H1 (cell line): ENCODE measurements around the gene RHOV. TPM values are rescaled to one million over a fixed set of nuclear protein-coding genes. Genes with fewer than 3 reads are reported as not detected.

Experiments
- CTCF ChIA-PET: fragments of 300-600 bp; sonication (Branson Sonifier 250); formaldehyde crosslinking; loops from one replicate; lab custom pipeline; 2021; ENCODE audit not compliant: partially characterized antibody; lab: Charles Lee
- POLR2A ChIA-PET: fragments of 300-600 bp; sonication (Branson Sonifier 250); formaldehyde crosslinking; loops from one replicate; lab custom pipeline; 2021; ENCODE audit warnings: inconsistent platforms; ENCODE audit not compliant: partially characterized antibody; lab: Charles Lee
- DNase-seq, 2 experiments: peaks; one replicate each; pipeline versions ENCODE4 v3.0.0 to v3.0.0-alpha.2; 2010 to 2022; ENCODE audit warnings: low spot score in 2 of 2, low read depth in 1 of 2, mixed read lengths in 1 of 2
- FAIRE-seq: peaks from 2 replicates; lab custom pipeline; 2011; peaks lifted over from hg19 to GRCh38; lab: Jason Lieb, UNC
- H2AFZ ChIP-seq: 2 replicates; pipeline ENCODE4 v1.8.1; 2012; ENCODE audit warnings: low read length, inconsistent platforms
- H2AK5ac ChIP-seq: 2 replicates; pipeline ENCODE4 v1.6.1; 2013; ENCODE audit warnings: low read depth, low read length
- H2BK120ac ChIP-seq: replicated peaks from 2 replicates; pipeline ENCODE3; 2013; ENCODE audit warnings: low read depth, low read length, inconsistent platforms
- H2BK12ac ChIP-seq: 2 replicates; pipeline ENCODE4 v1.6.1; 2013; ENCODE audit warnings: low read depth, low read length
- H2BK15ac ChIP-seq: 2 replicates; pipeline ENCODE4 v1.6.1; 2013; ENCODE audit warnings: low read length
- H2BK20ac ChIP-seq: 2 replicates; pipeline ENCODE4 v1.6.1; 2013; ENCODE audit warnings: low read length
- H2BK5ac ChIP-seq: 2 replicates; pipeline ENCODE4 v1.6.1; 2013; ENCODE audit warnings: low read depth, low read length
- H3K14ac ChIP-seq: 2 replicates; pipeline ENCODE4 v1.6.1; 2013; ENCODE audit warnings: inconsistent platforms; ENCODE audit not compliant: insufficient read length
- H3K18ac ChIP-seq: 2 replicates; pipeline ENCODE4 v1.6.1; 2013; ENCODE audit warnings: low read length; ENCODE audit errors: extremely low read depth
- H3K23ac ChIP-seq: 2 replicates; pipeline ENCODE4 v1.6.1; 2013; ENCODE audit warnings: inconsistent platforms; ENCODE audit not compliant: insufficient read length
- H3K23me2 ChIP-seq: 2 replicates; pipeline ENCODE4 v1.6.1; 2013; ENCODE audit warnings: low read depth, low read length
- H3K27ac ChIP-seq: 2 replicates; pipeline ENCODE4 v1.6.1; 2011; ENCODE audit warnings: low read depth, low read length, inconsistent platforms
- H3K27me3 ChIP-seq, 4 experiments: replicated peaks in 1 of 4; 1 replicate in 1 of 4; 2 replicates in 3 of 4; pipeline versions ENCODE4 v1.6.1 to v1.8.1; 2011 to 2013; ENCODE audit warnings: low read length in 3 of 4, mild to moderate bottlenecking in 3 of 4, inconsistent platforms in 2 of 4, mixed read lengths in 2 of 4, moderate library complexity in 1 of 4; ENCODE audit not compliant: control insufficient read depth in 3 of 4, insufficient read depth in 3 of 4; ENCODE audit errors: extremely low read depth in 1 of 4
- H3K36me3 ChIP-seq, 4 experiments: 2 replicates each; pipeline versions ENCODE4 v1.6.1 to v1.8.1; 2011 to 2013; ENCODE audit warnings: mild to moderate bottlenecking in 4 of 4, low read length in 3 of 4, moderate library complexity in 2 of 4, control low read depth in 1 of 4, inconsistent platforms in 1 of 4; ENCODE audit not compliant: insufficient read depth in 4 of 4, control insufficient read depth in 2 of 4
- H3K4ac ChIP-seq: replicated peaks from 2 replicates; pipeline ENCODE3; 2013; ENCODE audit warnings: low read length, low read depth, mixed read lengths, inconsistent platforms; ENCODE audit not compliant: insufficient read length
- H3K4me1 ChIP-seq, 4 experiments: replicated peaks in 1 of 4; 1 replicate in 1 of 4; 2 replicates in 3 of 4; pipeline versions ENCODE4 v1.6.1 to v1.8.1; 2011 to 2013; ENCODE audit warnings: low read length in 3 of 4, inconsistent platforms in 2 of 4, mixed read lengths in 1 of 4; ENCODE audit not compliant: insufficient read depth in 4 of 4, control insufficient read depth in 3 of 4
- H3K4me2 ChIP-seq, 2 experiments: 2 replicates each; pipeline versions ENCODE4 v1.6.1 to v1.8.1; 2011 to 2013; ENCODE audit warnings: low read depth in 2 of 2, low read length in 2 of 2, control low read depth in 1 of 2, inconsistent platforms in 1 of 2, mild to moderate bottlenecking in 1 of 2; ENCODE audit not compliant: insufficient read depth in 1 of 2
- H3K4me3 ChIP-seq, 4 experiments: fragments of 200-600, 300-600 bp in 1 of 4; sonication (generic), shearing (Covaris generic), sonication (Bioruptor Twin) in 1 of 4; 2 replicates each; pipeline versions ENCODE4 v1.5.1 to v1.8.1; 2011 to 2016; ENCODE audit warnings: low read length in 4 of 4, low read depth in 3 of 4, control low read depth in 2 of 4, inconsistent platforms in 2 of 4, mild to moderate bottlenecking in 2 of 4, mixed read lengths in 1 of 4, moderate library complexity in 1 of 4; ENCODE audit not compliant: insufficient read depth in 2 of 4; ENCODE audit errors: extremely low read depth in 1 of 4
- H3K56ac ChIP-seq: replicated peaks from 2 replicates; pipeline ENCODE3; 2013; ENCODE audit warnings: low read depth, mild to moderate bottlenecking, mixed read lengths, low read length, inconsistent platforms; ENCODE audit not compliant: insufficient read length
- H3K79me1 ChIP-seq: 2 replicates; pipeline ENCODE4 v1.6.1; 2013; ENCODE audit warnings: low read depth, low read length, control low read depth
- H3K79me2 ChIP-seq, 2 experiments: 2 replicates each; pipeline versions ENCODE4 v1.6.1 to v1.8.1; 2012 to 2013; ENCODE audit warnings: low read length in 2 of 2, mild to moderate bottlenecking in 2 of 2, inconsistent platforms in 1 of 2; ENCODE audit not compliant: insufficient read depth in 2 of 2, control insufficient read depth in 1 of 2
- H3K9ac ChIP-seq, 4 experiments: replicated peaks in 1 of 4; 1 replicate in 1 of 4; 2 replicates in 3 of 4; pipeline versions ENCODE4 v1.6.1 to v1.8.1; 2011 to 2013; ENCODE audit warnings: low read depth in 3 of 4, low read length in 3 of 4, control low read depth in 2 of 4, mild to moderate bottlenecking in 2 of 4, moderate library complexity in 2 of 4, inconsistent platforms in 1 of 4; ENCODE audit errors: extremely low read depth in 1 of 4
- H3K9me3 ChIP-seq, 2 experiments: 2 replicates each; pipeline versions ENCODE4 v1.6.1 to v1.8.1; 2012 to 2013; ENCODE audit warnings: mild to moderate bottlenecking in 2 of 2, moderate library complexity in 2 of 2, control low read depth in 1 of 2, inconsistent platforms in 1 of 2, low read depth in 1 of 2, low read length in 1 of 2, mixed read lengths in 1 of 2; ENCODE audit not compliant: insufficient read depth in 2 of 2
- H4K20me1 ChIP-seq, 2 experiments: replicated peaks in 1 of 2; 2 replicates each; pipeline versions ENCODE3 to v1.8.1; 2011 to 2013; ENCODE audit warnings: inconsistent platforms in 2 of 2, low read length in 2 of 2, mild to moderate bottlenecking in 1 of 2; ENCODE audit not compliant: insufficient read depth in 2 of 2, control insufficient read depth in 1 of 2
- H4K5ac ChIP-seq: 2 replicates; pipeline ENCODE4 v1.6.1; 2013; ENCODE audit warnings: low read length, low read depth, mixed read lengths, inconsistent platforms; ENCODE audit not compliant: insufficient read length
- H4K8ac ChIP-seq: 2 replicates; pipeline ENCODE4 v1.8.0; 2013; ENCODE audit warnings: mild to moderate bottlenecking, moderate library complexity, low read length, inconsistent platforms; ENCODE audit not compliant: insufficient read depth; ENCODE audit errors: extremely low read depth
- H4K91ac ChIP-seq: replicated peaks from 2 replicates; pipeline ENCODE3; 2013; ENCODE audit warnings: low read length, mixed read lengths, inconsistent platforms; ENCODE audit not compliant: insufficient read length
- CTCF ChIP-seq, 3 experiments: IDR thresholded peaks; 1 replicate in 2 of 3; 2 replicates in 1 of 3; pipeline versions ENCODE4 v1.5.1 to v1.6.1; 2011; ENCODE audit warnings: low read length in 3 of 3, mild to moderate bottlenecking in 3 of 3, inconsistent platforms in 2 of 3, low read depth in 1 of 3, moderate library complexity in 1 of 3; ENCODE audit not compliant: insufficient read depth in 1 of 3; ENCODE audit errors: control extremely low read depth in 1 of 3
- JUND ChIP-seq: IDR thresholded peaks from 2 replicates; pipeline ENCODE4 v1.6.1; 2011; ENCODE audit warnings: mild to moderate bottlenecking, improper control_type of control experiment, low read length
- RXRA ChIP-seq: IDR thresholded peaks from 2 replicates; pipeline ENCODE4 v1.6.1; 2011; ENCODE audit warnings: low read depth, mild to moderate bottlenecking, low read length, moderate library complexity; ENCODE audit not compliant: insufficient read depth
- SIRT6 ChIP-seq: IDR thresholded peaks from one replicate; pipeline ENCODE4 v1.7.1; 2012; ENCODE audit warnings: low read length, inconsistent platforms
- polyA plus RNA-seq, 7 experiments: library from polyadenylated mRNA; depleted of rRNA in 3 of 7; stranded (reverse) in 5 of 7; unstranded in 2 of 7; fragments of >200 nt in 5 of 7; fragments of 200-250 nt in 2 of 7; gene quantifications; 1 replicate in 5 of 7; 2 replicates in 1 of 7; 4 replicates in 1 of 7; pipeline versions ENCODE4 v1.2.1 to v1.2.3, GENCODE V29; 2011 to 2013; ENCODE audit warnings: missing spikeins in 2 of 7, mixed read lengths in 2 of 7
- total RNA-seq: library from RNA; stranded (reverse); fragmentation: NEBNext Ultra II Directional; extraction: Animal tissue kit (Norgen Biotek cat#: 25700); gene quantifications from 2 replicates; pipeline ENCODE4 v1.2.1, GENCODE V29; 2021

Gene RHOV
- total and polyA plus RNA-seq, 2 of the 8 experiments (the other 6 are each of a cell fraction or from before 2014, with no cell fraction given) = 1.5 to 2.7 TPM

GRCh38 chr15:40889112-40889511, 15.1 kb upstream of the RHOV start:
- Histone ChIP-seq H2AFZ (no peak overlapping the region), H3K4ac (no peak overlapping the region), H3K27me3 (peaks cover 0 to 8% (median 2%) of the 10 kb centered on the region in 4 experiments; a peak in 3 of 7 replicates), H2BK20ac (no peak overlapping the region), H2BK5ac (no peak overlapping the region), H2BK15ac (no peak overlapping the region), H2BK12ac (no peak overlapping the region), H4K20me1 (no peaks in the 10 kb centered on the region), H3K4me1 (peaks cover 0 to 6% (median 3%) of the 10 kb centered on the region in 4 experiments; a peak in 3 of 7 replicates), H3K79me1 (no peaks in the 10 kb centered on the region), H2AK5ac (no peak overlapping the region), H3K36me3 (no peaks in the 10 kb centered on the region), H3K79me2 (no peaks in the 10 kb centered on the region), H4K8ac (no peak overlapping the region), H3K23ac (no peak overlapping the region), H3K14ac (no peak overlapping the region), H3K23me2 (peaks cover 2% of the 10 kb centered on the region; the same call in 1 of the 2 replicates), H3K9ac (no peak overlapping the region), H3K56ac (no peak overlapping the region), H2BK120ac (no peak overlapping the region), H3K18ac (no peak overlapping the region), H3K4me3 (no peak overlapping the region), H4K5ac (no peak overlapping the region), H4K91ac (no peak overlapping the region), H3K9me3 (no peaks in the 10 kb centered on the region), H3K27ac (no peak overlapping the region), H3K4me2 (no peak overlapping the region)
- POLR2A ChIA-PET = interaction anchor here (0.7 to 5.0 kb wide), 5 partner anchors 16 to 64 kb away, joined by 3 to 39 read pairs (median 3); partner anchors contain the start of gene CHAC1
- DNase-seq (no peak), FAIRE-seq (no peak)
- CTCF ChIA-PET = interaction anchor here (0.6 to 1.1 kb wide), 3 partner anchors 119 to 317 kb away, joined by 3 read pairs; partner anchors contain the start of gene C15orf62
- no peak for TF ChIP-seq JUND
- TF ChIP-seq SIRT6 = no peak
- no peak for TF ChIP-seq CTCF (IDR thresholded peaks at IDR 0.05; ENCODE audit: control extremely low read depth in 1 of 3, insufficient read depth in 1 of 3, low read depth in 1 of 3, low read length in 3 of 3)
- no peak for TF ChIP-seq RXRA
